Measurements from ENCODE around the gene MARK3. TPM values are rescaled to one million over a fixed set of nuclear protein-coding genes. Genes with fewer than 3 reads are reported as not detected.
A peak's percentile ranks its signal among the peaks of the same experiment; 100 is the strongest.

The MARK3 gene
- total RNA-seq, 4 donors from 2014 or later: 44.4 to 112 (median 67.5) TPM

- TF ChIP-seq CTCF (IDR thresholded peaks at IDR 0.05): no peak
- no peak for TF ChIP-seq POLR2A (IDR thresholded peaks at IDR 0.05)
- Histone ChIP-seq H3K9me3 (no peaks in the 10 kb centered on the region), H3K4me3 (no peak overlapping the region), H3K27me3 (no peaks in the 10 kb centered on the region), H3K36me3 (no peaks in the 10 kb centered on the region), H3K27ac (no peak overlapping the region), H3K4me1 (peaks cover 8 to 17% (median 9%) of the 10 kb centered on the region in 3 donors)
- WGBS, 2 donors: 0 to 8% methylated on average over 2 of the region's 2 CpGs
- no peak for DNase-seq
- intact Hi-C loops (cut with DNase I): loop anchor here (10.0 kb wide), 1 partner anchor 46 kb away; the partner anchor contains the start of gene EIF5
Observed at GRCh38 chr14:103380719-103381377, 4.4 kb upstream of the MARK3 start.

GRCh38 chr14:103382376-103382775 lies 2.8 kb upstream of the MARK3 start:
- Histone ChIP-seq H3K9me3 (no peaks in the 10 kb centered on the region), H3K4me3 (no peak overlapping the region), H3K36me3 (no peaks in the 10 kb centered on the region), H3K4me1 (peaks cover 9 to 26% (median 11%) of the 10 kb centered on the region in 3 donors), H3K27me3 (no peaks in the 10 kb centered on the region), H3K27ac (no peak overlapping the region)
- no peak for DNase-seq
- intact Hi-C loops (cut with DNase I): loop anchor here (10.0 kb wide), 1 partner anchor 48 kb away; the partner anchor contains the start of gene EIF5
- WGBS, 2 donors: 26 to 51% methylated on average over 4 of the region's 4 CpGs
- TF ChIP-seq POLR2A (IDR thresholded peaks at IDR 0.05) (no peak), CTCF (IDR thresholded peaks at IDR 0.05) (no peak)

- Histone ChIP-seq H3K4me1 (peaks cover 16 to 36% (median 26%) of the 10 kb centered on the region in 3 donors), H3K36me3 (no peaks in the 10 kb centered on the region), H3K27me3 (no peaks in the 10 kb centered on the region), H3K4me3 (peak overlapping the region; percentile 67 to 93 (median 82)), H3K27ac (peak overlapping the region; percentile 97 to 99 (median 98)), H3K9me3 (no peaks in the 10 kb centered on the region)
- intact Hi-C loops (cut with DNase I): loop anchor here (10.0 kb wide), 1 partner anchor 50 kb away; the partner anchor contains the start of gene EIF5
- DNase-seq: no peak
- 29 to 37% methylated on average over 9 to 11 of the region's 31 CpGs for WGBS, 2 donors
- TF ChIP-seq CTCF (IDR thresholded peaks at IDR 0.05): no peak
- no peak for TF ChIP-seq POLR2A (IDR thresholded peaks at IDR 0.05)
Observed at GRCh38 chr14:103384450-103385151, 614 bp upstream of the MARK3 start.

- Histone ChIP-seq H3K9me3 (no peaks in the 10 kb centered on the region), H3K4me1 (peaks cover 16 to 48% (median 33%) of the 10 kb centered on the region in 3 donors), H3K27me3 (no peaks in the 10 kb centered on the region), H3K36me3 (no peaks in the 10 kb centered on the region), H3K27ac (peak overlapping the region; percentile 97 to 99 (median 98)), H3K4me3 (peak overlapping the region; percentile 67 to 93 (median 82))
- WGBS, 2 donors: 0 to 1% methylated on average over 9 to 32 of the region's 44 CpGs
- TF ChIP-seq POLR2A (IDR thresholded peaks at IDR 0.05): no peak
- TF ChIP-seq CTCF (IDR thresholded peaks at IDR 0.05): no peak
- no peak for DNase-seq
- intact Hi-C loops (cut with DNase I): loop anchor here (10.0 kb wide), 1 partner anchor 51 kb away; the partner anchor contains the start of gene EIF5
Observed at GRCh38 chr14:103385929-103386712, 906 bp downstream of the MARK3 start.
